GM12874 (cell line): Measurements from ENCODE around the gene AKAP1.

Experiments used
- TF ChIP-seq, protein P1 (sequence below): IDR thresholded peaks from 2 replicates; pipeline ENCODE4 v1.5.1; 2011; ENCODE audit warnings: low read depth, mild to moderate bottlenecking, control low read depth, low read length, moderate library complexity; ENCODE audit not compliant: insufficient read depth

Gene AKAP1

DNA sequence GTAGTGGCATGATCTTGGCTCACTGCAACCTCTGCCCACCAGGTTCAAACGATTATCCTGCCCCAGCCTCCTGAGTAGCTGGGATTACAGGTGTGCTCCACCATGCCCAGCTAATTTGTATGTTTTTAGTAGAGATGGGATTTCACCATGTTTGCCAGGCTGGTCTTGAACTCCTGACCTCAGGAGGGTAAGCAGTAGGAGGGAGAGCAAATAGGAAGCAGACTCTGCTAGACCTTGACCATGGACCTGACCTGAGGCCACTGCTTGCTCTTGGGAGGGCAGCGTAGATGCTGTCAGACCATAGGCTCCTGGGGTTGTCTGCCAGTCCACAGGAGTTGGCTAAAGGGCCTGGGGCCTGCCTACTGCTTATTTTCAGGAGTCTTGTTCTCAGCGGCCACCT lies 28.6 kb downstream of the AKAP1 start:
- TF ChIP-seq, protein P1, sequence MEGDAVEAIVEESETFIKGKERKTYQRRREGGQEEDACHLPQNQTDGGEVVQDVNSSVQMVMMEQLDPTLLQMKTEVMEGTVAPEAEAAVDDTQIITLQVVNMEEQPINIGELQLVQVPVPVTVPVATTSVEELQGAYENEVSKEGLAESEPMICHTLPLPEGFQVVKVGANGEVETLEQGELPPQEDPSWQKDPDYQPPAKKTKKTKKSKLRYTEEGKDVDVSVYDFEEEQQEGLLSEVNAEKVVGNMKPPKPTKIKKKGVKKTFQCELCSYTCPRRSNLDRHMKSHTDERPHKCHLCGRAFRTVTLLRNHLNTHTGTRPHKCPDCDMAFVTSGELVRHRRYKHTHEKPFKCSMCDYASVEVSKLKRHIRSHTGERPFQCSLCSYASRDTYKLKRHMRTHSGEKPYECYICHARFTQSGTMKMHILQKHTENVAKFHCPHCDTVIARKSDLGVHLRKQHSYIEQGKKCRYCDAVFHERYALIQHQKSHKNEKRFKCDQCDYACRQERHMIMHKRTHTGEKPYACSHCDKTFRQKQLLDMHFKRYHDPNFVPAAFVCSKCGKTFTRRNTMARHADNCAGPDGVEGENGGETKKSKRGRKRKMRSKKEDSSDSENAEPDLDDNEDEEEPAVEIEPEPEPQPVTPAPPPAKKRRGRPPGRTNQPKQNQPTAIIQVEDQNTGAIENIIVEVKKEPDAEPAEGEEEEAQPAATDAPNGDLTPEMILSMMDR = no peak

- TF ChIP-seq, protein P1 = peak; percentile 92
These were observed 29.1 kb downstream of the AKAP1 start for GRCh38 chr17:57114085-57114673.

- TF ChIP-seq, protein P1 = no peak
These were observed 30.3 kb downstream of the AKAP1 start for GRCh38 chr17:57115377-57115776.

GRCh38 chr17:57115916-57116315 lies 30.9 kb downstream of the AKAP1 start:
- TF ChIP-seq, protein P1 = no peak

GRCh38 chr17:57117798-57118197 lies 32.8 kb downstream of the AKAP1 start:
- TF ChIP-seq, protein P1 = no peak

DNA sequence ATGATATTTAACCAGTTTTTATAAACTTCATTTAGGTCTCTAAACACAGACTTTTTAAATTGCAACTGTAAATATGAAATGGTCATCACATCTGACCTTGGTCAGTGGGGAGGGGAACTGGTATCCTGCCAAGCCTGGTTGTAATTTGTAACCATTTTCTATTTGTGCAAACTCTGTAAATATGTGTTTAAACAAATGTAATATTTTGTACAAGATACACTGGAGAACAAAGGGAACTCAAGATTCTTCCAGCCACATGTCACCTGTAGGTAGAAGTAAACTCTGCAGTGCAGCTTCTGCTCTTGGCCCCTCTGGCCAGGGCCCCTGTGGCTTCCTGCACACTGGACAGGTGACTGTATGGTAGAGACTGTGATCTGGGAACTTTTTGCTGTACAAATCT lies 35.8 kb downstream of the AKAP1 start:
- TF ChIP-seq, protein P1 = no peak

- TF ChIP-seq, protein P1 = peak; percentile 34; the same call in 1 of the 2 replicates
These were observed 36.4 kb downstream of the AKAP1 start for GRCh38 chr17:57121308-57122042.
